H9 (cell line): ENCODE results near the gene BAG2. TPM values are rescaled to one million over a fixed set of nuclear protein-coding genes. Genes with fewer than 3 reads are reported as not detected.

Experiments used
- DNase-seq: peaks from one replicate; pipeline ENCODE4 v3.0.0-alpha.2; 2017
- H2AFZ ChIP-seq: one replicate; pipeline ENCODE4 v1.6.1; 2013; ENCODE audit warnings: mild to moderate bottlenecking, low read length, control low read depth, moderate library complexity
- H2AK5ac ChIP-seq: 2 replicates; pipeline ENCODE4 v1.6.1; 2013; ENCODE audit warnings: low read length, control low read depth, mixed read lengths; ENCODE audit not compliant: insufficient read length
- H2BK120ac ChIP-seq: one replicate; pipeline ENCODE4 v1.6.1; 2013; ENCODE audit warnings: low read depth, mild to moderate bottlenecking, low read length, control low read depth, inconsistent platforms; ENCODE audit not compliant: poor library complexity, severe bottlenecking
- H2BK12ac ChIP-seq: 2 replicates; pipeline ENCODE4 v1.6.1; 2013; ENCODE audit warnings: low read length, control low read depth, mixed read lengths, low read depth; ENCODE audit not compliant: insufficient read length
- H2BK15ac ChIP-seq: 2 replicates; pipeline ENCODE4 v1.6.1; 2013; ENCODE audit warnings: low read depth, low read length, control low read depth
- H2BK20ac ChIP-seq: one replicate; pipeline ENCODE4 v1.6.1; 2013; ENCODE audit warnings: low read depth, mild to moderate bottlenecking, low read length, control low read depth, inconsistent platforms; ENCODE audit not compliant: poor library complexity, severe bottlenecking
- H2BK5ac ChIP-seq: 2 replicates; pipeline ENCODE4 v1.6.1; 2013; ENCODE audit warnings: low read length, control low read depth, mixed read lengths; ENCODE audit not compliant: insufficient read length
- H3K14ac ChIP-seq: 2 replicates; pipeline ENCODE4 v1.6.1; 2013; ENCODE audit warnings: low read length, control low read depth; ENCODE audit not compliant: insufficient read depth
- H3K18ac ChIP-seq: 2 replicates; pipeline ENCODE4 v1.6.1; 2013; ENCODE audit warnings: low read depth, mild to moderate bottlenecking, mixed read lengths, low read length, control low read depth; ENCODE audit not compliant: insufficient read length
- H3K23ac ChIP-seq: 2 replicates; pipeline ENCODE4 v1.6.1; 2013; ENCODE audit warnings: low read length, control low read depth, mixed read lengths, low read depth; ENCODE audit not compliant: insufficient read length
- H3K23me2 ChIP-seq: 2 replicates; pipeline ENCODE4 v1.6.1; 2013; ENCODE audit warnings: low read depth, mild to moderate bottlenecking, mixed read lengths, low read length, control low read depth; ENCODE audit not compliant: insufficient read length, poor library complexity, severe bottlenecking
- H3K27ac ChIP-seq: 2 replicates; pipeline ENCODE4 v1.5.1; 2013; ENCODE audit warnings: low read length, control low read depth, mixed read lengths, low read depth; ENCODE audit not compliant: insufficient read length
- H3K27me3 ChIP-seq: 2 replicates; pipeline ENCODE4 v1.6.1; 2013; ENCODE audit warnings: low read length, control low read depth, inconsistent platforms; ENCODE audit not compliant: insufficient read depth
- H3K4ac ChIP-seq: 2 replicates; pipeline ENCODE4 v1.6.1; 2013; ENCODE audit warnings: low read depth, mild to moderate bottlenecking, control low read depth, inconsistent platforms, low read length, moderate library complexity
- H3K4me1 ChIP-seq: 2 replicates; pipeline ENCODE4 v1.6.1; 2013; ENCODE audit warnings: low read length, control low read depth, inconsistent platforms; ENCODE audit not compliant: insufficient read depth
- H3K4me2 ChIP-seq: 2 replicates; pipeline ENCODE4 v1.6.1; 2013; ENCODE audit warnings: low read length, control low read depth, mixed read lengths; ENCODE audit not compliant: insufficient read length, insufficient read depth
- H3K56ac ChIP-seq: 2 replicates; pipeline ENCODE4 v1.6.1; 2013; ENCODE audit warnings: low read depth, mild to moderate bottlenecking, mixed read lengths, low read length, control low read depth; ENCODE audit not compliant: insufficient read length
- H3K79me1 ChIP-seq: 2 replicates; pipeline ENCODE4 v1.6.1; 2013; ENCODE audit warnings: low read depth, mild to moderate bottlenecking, moderate library complexity, low read length, control low read depth, inconsistent platforms; ENCODE audit not compliant: insufficient read depth, poor library complexity, severe bottlenecking
- H3K79me2 ChIP-seq: 2 replicates; pipeline ENCODE4 v1.6.1; 2013; ENCODE audit warnings: low read length, control low read depth, inconsistent platforms; ENCODE audit not compliant: insufficient read depth
- H3K9ac ChIP-seq: 2 replicates; pipeline ENCODE4 v1.6.1; 2013; ENCODE audit warnings: low read length, control low read depth, mixed read lengths; ENCODE audit not compliant: insufficient read length; ENCODE audit errors: extremely low read depth
- H3K9me3 ChIP-seq: one replicate; pipeline ENCODE4 v1.6.1; 2013; ENCODE audit warnings: low read depth, low read length, inconsistent platforms; ENCODE audit not compliant: control insufficient read depth
- H3T11ph ChIP-seq: one replicate; pipeline ENCODE4 v1.6.1; 2013; ENCODE audit warnings: mild to moderate bottlenecking, low read length, control low read depth, inconsistent platforms
- H4K20me1 ChIP-seq: one replicate; pipeline ENCODE4 v1.6.1; 2013; ENCODE audit not compliant: control insufficient read depth, insufficient read length, insufficient read depth
- H4K5ac ChIP-seq: 2 replicates; pipeline ENCODE4 v1.6.1; 2013; ENCODE audit warnings: low read depth, mild to moderate bottlenecking, mixed read lengths, low read length, control low read depth; ENCODE audit not compliant: insufficient read length
- H4K8ac ChIP-seq: replicated peaks from 2 replicates; pipeline ENCODE4 v1.6.1; 2013; ENCODE audit warnings: low read length, control low read depth, mixed read lengths, low read depth; ENCODE audit not compliant: insufficient read length
- H4K91ac ChIP-seq: 2 replicates; pipeline ENCODE4 v1.6.1; 2013; ENCODE audit warnings: low read depth, mild to moderate bottlenecking, moderate library complexity, mixed read lengths, low read length, control low read depth; ENCODE audit not compliant: insufficient read length
- H3K27ac Mint-ChIP-seq, 3 experiments: 2 replicates in 2 of 3; 3 replicates in 1 of 3; pipeline ENCODE4 v1.8.0; 2020 to 2021; ENCODE audit warnings: mixed read lengths in 3 of 3, mild to moderate bottlenecking in 1 of 3, moderate library complexity in 1 of 3
- H3K27me3 Mint-ChIP-seq: 2 replicates; pipeline ENCODE4 v1.8.0; 2021; ENCODE audit warnings: low read depth, mild to moderate bottlenecking, moderate library complexity, mixed read lengths
- H3K36me3 Mint-ChIP-seq, 3 experiments: 2 replicates in 2 of 3; 3 replicates in 1 of 3; pipeline ENCODE4 v1.8.0; 2020 to 2021; ENCODE audit warnings: low read depth in 3 of 3, mixed read lengths in 3 of 3; ENCODE audit not compliant: insufficient read depth in 1 of 3
- H3K4me1 Mint-ChIP-seq, 2 experiments: 2 replicates each; pipeline ENCODE4 v1.8.0; 2020; ENCODE audit warnings: mixed read lengths in 2 of 2
- H3K4me3 Mint-ChIP-seq, 2 experiments: 2 replicates in 1 of 2; 3 replicates in 1 of 2; pipeline ENCODE4 v1.8.0; 2020 to 2021; ENCODE audit warnings: mild to moderate bottlenecking in 2 of 2, mixed read lengths in 2 of 2, moderate library complexity in 1 of 2
- H3K9me3 Mint-ChIP-seq, 2 experiments: 2 replicates in 1 of 2; 3 replicates in 1 of 2; pipeline ENCODE4 v1.8.0; 2020; ENCODE audit warnings: mild to moderate bottlenecking in 2 of 2, mixed read lengths in 2 of 2, moderate library complexity in 1 of 2
- WGBS: extraction: QIAGEN DNeasy Blood & Tissue Kit; methylation state at CpG from one replicate; pipeline ENCODE4 v1.1.7; 2013; ENCODE audit warnings: missing lambda C conversion rate, low lambda C conversion rate, mixed read lengths; ENCODE audit not compliant: insufficient read length; ENCODE audit errors: extremely low coverage; 5-methylcytosine and 5-hydroxymethylcytosine counted together
- total RNA-seq: library from RNA; stranded (reverse); gene quantifications from 2 replicates; pipeline ENCODE4 v1.2.1, GENCODE V29; 2021
- TF ChIP-seq, protein P1 (sequence below): fragments of 200-600 bp; sonication (generic); conservative IDR thresholded peaks from 3 replicates; pipeline ENCODE4 v1.8.0; 2021; ENCODE audit warnings: antibody characterized with exemption, mild to moderate bottlenecking

BAG2 gene
- total RNA-seq, 1 experiment from 2014 or later, result 8.4 TPM

DNA sequence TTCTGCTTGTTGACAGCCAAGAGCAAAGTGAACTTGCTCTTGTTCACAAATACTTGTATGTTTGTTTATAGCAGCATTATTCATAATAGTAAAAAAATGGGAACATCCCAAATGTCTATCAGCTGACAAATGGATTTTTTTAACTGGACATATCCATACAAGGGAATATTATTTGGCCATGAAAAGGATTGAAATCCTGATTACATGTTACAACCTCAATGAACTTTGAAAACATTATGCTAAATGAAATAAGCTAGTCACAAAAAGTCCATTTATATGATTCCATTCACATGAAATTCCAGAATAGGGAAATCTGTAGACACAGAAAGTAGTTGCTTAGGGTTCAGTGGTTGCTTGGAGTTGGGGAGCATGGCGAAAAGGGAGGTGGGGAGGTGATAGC, 28.4 kb upstream of the BAG2 start:
- no peak overlapping the region for H3T11ph ChIP-seq
- no peaks in the 10 kb centered on the region for H3K79me1 ChIP-seq
- no peaks in the 10 kb centered on the region for H3K4me1 ChIP-seq
- no peak for DNase-seq
- no peak overlapping the region for H3K14ac ChIP-seq
- Mint-ChIP-seq H3K4me1 (no peaks in the 10 kb centered on the region), H3K4me3 (no peak overlapping the region), H3K36me3 (peaks cover 9 to 43% (median 43%) of the 10 kb centered on the region in 3 experiments), H3K9me3 (no peaks in the 10 kb centered on the region), H3K27me3 (no peaks in the 10 kb centered on the region), H3K27ac (no peak overlapping the region)
- no peak overlapping the region for H2BK12ac ChIP-seq
- H3K56ac ChIP-seq, result no peak overlapping the region
- H4K20me1 ChIP-seq, result no peaks in the 10 kb centered on the region
- no peak overlapping the region for H3K4ac ChIP-seq
- TF ChIP-seq, protein P1, sequence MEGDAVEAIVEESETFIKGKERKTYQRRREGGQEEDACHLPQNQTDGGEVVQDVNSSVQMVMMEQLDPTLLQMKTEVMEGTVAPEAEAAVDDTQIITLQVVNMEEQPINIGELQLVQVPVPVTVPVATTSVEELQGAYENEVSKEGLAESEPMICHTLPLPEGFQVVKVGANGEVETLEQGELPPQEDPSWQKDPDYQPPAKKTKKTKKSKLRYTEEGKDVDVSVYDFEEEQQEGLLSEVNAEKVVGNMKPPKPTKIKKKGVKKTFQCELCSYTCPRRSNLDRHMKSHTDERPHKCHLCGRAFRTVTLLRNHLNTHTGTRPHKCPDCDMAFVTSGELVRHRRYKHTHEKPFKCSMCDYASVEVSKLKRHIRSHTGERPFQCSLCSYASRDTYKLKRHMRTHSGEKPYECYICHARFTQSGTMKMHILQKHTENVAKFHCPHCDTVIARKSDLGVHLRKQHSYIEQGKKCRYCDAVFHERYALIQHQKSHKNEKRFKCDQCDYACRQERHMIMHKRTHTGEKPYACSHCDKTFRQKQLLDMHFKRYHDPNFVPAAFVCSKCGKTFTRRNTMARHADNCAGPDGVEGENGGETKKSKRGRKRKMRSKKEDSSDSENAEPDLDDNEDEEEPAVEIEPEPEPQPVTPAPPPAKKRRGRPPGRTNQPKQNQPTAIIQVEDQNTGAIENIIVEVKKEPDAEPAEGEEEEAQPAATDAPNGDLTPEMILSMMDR, result no peak
- no peak overlapping the region for H2BK5ac ChIP-seq
- H2BK20ac ChIP-seq, result no peak overlapping the region
- H3K18ac ChIP-seq, result no peak overlapping the region
- H3K23me2 ChIP-seq, result no peaks in the 10 kb centered on the region
- no peak overlapping the region for H2AFZ ChIP-seq
- H3K79me2 ChIP-seq, result no peaks in the 10 kb centered on the region
- H4K91ac ChIP-seq, result no peak overlapping the region
- H3K27ac ChIP-seq, result no peak overlapping the region
- no peaks in the 10 kb centered on the region for H3K9me3 ChIP-seq
- no CpG with 5 or more reads among the region's 1 CpG for WGBS
- H3K27me3 ChIP-seq, result no peaks in the 10 kb centered on the region
- no peak overlapping the region for H3K23ac ChIP-seq
- H3K4me2 ChIP-seq, result no peak overlapping the region
- no peak overlapping the region for H2BK120ac ChIP-seq
- no peak overlapping the region for H4K8ac ChIP-seq
- H2BK15ac ChIP-seq, result no peak overlapping the region
- no peak overlapping the region for H3K9ac ChIP-seq
- H4K5ac ChIP-seq, result no peak overlapping the region
- H2AK5ac ChIP-seq, result no peak overlapping the region
